GM12892 (cell line): ENCODE data around the gene CDH13.

Experiments
- DNase-seq: peaks from one replicate; pipeline ENCODE4 v3.0.0; 2011; ENCODE audit not compliant: insufficient read length
- FAIRE-seq: peaks from 2 replicates; lab custom pipeline; 2011; peaks lifted over from hg19 to GRCh38; lab: Jason Lieb, UNC
- POLR2A ChIP-seq: IDR thresholded peaks from 2 replicates; pipeline ENCODE4 v1.6.1; 2011; ENCODE audit warnings: low read depth, low read length, control low read depth
- POLR2AphosphoS5 ChIP-seq: IDR thresholded peaks from 2 replicates; pipeline ENCODE4 v1.6.1; 2011; ENCODE audit warnings: low read depth, low read length, control low read depth
- TAF1 ChIP-seq: IDR thresholded peaks from 2 replicates; pipeline ENCODE4 v1.6.1; 2011; ENCODE audit warnings: low read depth, mild to moderate bottlenecking, control low read depth, low read length, borderline replicate concordance

CDH13 gene

DNA sequence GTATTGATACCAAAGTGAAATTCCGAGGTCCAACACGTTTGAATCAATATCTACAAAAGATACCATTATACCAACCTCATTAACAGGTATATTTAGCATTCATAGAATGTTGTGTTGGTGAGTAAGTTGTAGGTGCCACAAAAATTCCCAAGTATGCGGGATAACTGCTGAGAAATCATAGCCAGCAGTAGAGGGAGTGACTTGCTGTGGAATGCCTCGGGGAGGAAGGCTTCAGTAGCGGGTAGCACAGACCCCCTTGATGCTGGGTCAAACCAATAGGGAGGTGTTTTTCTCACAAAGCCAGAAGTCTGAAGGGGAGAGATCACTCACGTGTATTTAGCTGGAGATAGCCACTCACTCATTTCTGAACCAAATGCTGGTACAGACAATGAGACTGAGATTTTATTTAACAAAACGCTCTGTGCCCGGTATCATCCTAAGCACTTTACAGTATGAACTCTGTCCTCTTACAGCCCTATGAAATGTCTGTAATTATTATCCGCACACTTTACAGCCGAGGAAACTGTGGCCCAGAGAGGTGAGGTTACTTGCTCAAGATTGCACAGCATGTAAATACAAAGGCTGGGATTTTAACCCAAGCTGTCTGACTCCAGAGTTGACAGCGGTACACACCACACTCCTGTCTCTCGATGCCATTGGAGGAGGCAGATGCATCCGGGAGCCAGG, 1204.1 kb downstream of the CDH13 start:
- DNase-seq (no peak), FAIRE-seq (no peak)
- TF ChIP-seq POLR2AphosphoS5 = no peak
- TF ChIP-seq POLR2A = no peak
- no peak for TF ChIP-seq TAF1

- no peak for TF ChIP-seq TAF1
- TF ChIP-seq POLR2AphosphoS5 = no peak
- TF ChIP-seq POLR2A = no peak
- no peak for FAIRE-seq
- no peak for DNase-seq
Observed at GRCh38 chr16:83831456-83831987, 1204.8 kb downstream of the CDH13 start.

DNA sequence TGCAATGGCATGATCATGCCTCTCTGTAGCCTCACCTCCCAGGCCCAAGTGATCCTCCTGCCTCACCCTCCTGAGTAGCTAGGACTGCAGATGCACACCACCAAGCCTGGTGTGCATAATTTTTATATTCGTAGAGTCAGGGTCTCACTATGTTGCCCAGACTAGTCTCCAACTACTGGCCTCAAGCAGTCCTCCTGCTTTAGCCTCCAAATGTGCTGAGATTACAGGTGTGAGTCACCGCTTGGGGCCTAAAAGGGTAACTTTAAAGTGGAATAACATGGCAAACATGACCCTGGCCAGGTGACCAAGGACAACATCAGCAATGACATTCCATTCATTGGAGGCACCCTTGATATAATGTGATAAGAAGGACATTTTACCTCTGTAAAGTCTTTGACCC, 1207.2 kb downstream of the CDH13 start:
- no peak for DNase-seq
- TF ChIP-seq POLR2A = no peak
- no peak for TF ChIP-seq POLR2AphosphoS5
- no peak for TF ChIP-seq TAF1
- no peak for FAIRE-seq

DNA sequence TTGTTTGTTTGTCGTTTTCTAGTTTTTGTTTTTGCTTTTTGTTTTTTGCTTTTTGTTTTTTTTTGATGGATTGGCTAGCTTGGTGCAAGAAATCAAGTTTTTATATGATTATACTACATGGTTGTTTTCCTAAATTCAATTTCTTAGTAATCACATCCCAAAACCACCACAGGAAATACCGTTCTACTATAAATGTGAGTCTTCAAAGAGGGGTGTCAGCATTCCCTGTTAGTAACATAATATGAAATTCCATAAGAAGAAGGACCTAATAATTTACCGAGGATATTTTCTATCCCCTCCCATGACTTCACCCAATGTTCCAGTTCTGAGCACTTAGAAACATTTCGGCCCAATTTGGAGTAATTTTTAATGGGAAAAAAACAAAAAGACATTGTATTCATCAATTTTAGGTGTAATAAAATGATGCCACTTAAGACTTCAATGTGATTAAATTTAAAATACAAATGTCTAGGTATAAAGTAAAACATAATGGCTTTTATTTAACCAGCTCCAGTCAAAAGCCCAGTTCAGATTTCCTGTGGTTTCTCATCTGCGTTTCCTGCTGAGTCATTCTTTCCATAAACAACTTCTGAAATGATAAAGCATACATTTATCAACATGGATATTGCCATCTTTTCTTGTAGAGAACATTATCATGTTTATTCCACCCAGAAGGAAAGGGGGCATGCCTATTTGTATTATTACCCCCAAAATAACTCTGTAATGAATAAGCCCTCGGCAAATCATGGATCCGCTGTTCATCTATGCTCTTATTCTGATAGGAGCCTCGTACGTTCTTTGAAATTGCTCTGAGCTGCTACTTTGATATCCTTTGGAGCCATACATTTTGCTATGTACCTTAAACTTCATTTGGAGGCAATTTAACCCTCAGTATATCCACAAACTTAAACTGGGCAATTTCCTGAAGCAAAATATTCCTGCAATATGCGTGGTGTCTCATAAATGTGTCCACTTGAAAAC, 1209.1 kb downstream of the CDH13 start:
- no peak for TF ChIP-seq POLR2AphosphoS5
- no peak for TF ChIP-seq POLR2A
- TF ChIP-seq TAF1 = no peak
- FAIRE-seq (no peak), DNase-seq (no peak)

DNA sequence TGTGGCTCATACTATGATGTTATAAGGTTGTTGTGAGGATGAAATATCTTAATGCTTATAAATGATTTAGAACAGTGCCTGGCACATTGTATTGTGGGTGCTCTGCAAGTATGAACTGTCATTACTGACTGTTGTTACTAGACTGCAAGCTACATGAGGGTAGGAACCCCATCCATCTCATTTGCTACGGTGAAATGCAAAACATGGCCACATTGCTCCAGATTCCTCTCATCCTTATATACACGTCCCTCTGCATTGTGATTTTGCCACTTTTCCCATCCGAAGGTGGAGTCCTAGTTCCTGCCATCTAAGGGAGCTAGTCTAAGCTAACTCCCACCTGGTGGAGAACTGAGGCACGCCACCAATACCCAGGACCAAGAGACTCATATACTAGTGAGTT, 1210.8 kb downstream of the CDH13 start:
- FAIRE-seq (no peak), DNase-seq (no peak)
- TF ChIP-seq POLR2A (no peak), POLR2AphosphoS5 (no peak), TAF1 (no peak)

DNA sequence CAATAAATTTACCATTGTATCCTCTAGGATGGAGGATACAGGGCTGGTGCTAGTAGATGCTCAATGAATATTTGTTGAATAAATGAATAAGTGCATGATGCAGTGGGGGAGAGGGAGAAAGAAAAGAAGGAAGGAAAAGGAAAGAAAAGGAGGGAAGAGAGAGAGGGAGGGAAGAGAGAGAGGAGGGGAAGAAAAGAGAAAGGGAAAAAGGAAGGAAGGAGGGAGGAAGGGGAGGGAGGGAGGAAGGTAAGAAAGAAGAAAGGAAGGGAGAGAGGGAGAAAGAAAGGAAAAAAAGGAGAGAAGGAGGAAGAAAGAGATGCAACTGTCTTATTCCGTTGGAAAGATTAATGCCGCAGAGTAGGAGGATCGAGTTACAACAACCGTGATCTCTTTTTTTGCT, 1211.4 kb downstream of the CDH13 start:
- no peak for TF ChIP-seq POLR2A
- no peak for TF ChIP-seq POLR2AphosphoS5
- TF ChIP-seq TAF1 = no peak
- FAIRE-seq (no peak), DNase-seq (no peak)

DNA sequence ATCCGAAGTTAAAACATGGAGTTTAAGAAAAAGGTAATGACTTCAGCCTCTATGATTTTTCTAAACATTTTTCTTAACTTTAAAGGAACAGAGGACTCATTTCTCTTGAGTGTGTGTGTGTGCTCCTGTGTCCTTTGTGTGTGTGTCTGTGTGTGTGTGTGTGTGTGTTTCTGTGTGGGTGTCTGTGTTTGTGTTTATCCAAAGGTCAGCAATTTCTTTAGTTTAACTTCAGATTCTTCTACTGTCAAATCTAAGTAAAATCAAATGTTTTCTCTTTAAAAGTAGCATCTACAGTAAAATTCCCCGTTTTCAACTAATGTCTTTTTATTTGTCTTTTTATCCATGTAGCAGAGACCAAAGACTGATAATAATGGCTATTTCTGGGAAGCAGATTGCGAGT, 1212.8 kb downstream of the CDH13 start:
- TF ChIP-seq POLR2A (no peak), TAF1 (no peak), POLR2AphosphoS5 (no peak)
- FAIRE-seq (no peak), DNase-seq (no peak)

DNA sequence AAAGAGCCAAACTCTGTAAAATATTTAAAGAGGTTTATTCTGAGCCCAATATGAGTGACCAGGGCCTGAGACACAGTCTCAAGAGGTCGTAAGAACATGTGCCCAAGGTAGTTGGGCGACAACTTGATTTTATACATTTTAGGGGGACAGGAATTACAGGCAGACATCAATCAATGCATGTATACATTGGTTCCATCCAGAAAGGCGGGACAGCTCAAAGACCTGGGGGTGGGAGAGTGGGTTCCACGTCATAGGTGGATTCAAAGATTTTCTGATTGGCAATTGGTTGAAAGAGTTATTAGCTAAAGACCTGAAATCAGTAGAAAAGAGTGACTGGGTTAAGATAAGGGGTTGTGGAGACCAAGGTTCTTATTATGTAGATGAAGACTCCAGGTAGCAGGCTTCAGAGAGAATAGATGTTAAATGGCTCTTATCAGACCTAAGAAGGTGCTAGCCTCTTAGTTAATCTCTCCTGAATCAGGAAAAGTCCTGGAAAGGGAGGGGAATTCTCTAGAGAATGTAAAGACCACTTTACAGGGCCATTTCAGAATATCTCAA, 1213.4 kb downstream of the CDH13 start:
- DNase-seq (no peak), FAIRE-seq (no peak)
- no peak for TF ChIP-seq POLR2A
- no peak for TF ChIP-seq POLR2AphosphoS5
- TF ChIP-seq TAF1 = no peak

GRCh38 chr16:83842291-83842690, 1215.5 kb downstream of the CDH13 start:
- no peak for FAIRE-seq
- DNase-seq = no peak
- no peak for TF ChIP-seq TAF1
- TF ChIP-seq POLR2AphosphoS5 = no peak
- TF ChIP-seq POLR2A = no peak

- no peak for TF ChIP-seq TAF1
- TF ChIP-seq POLR2A = no peak
- TF ChIP-seq POLR2AphosphoS5 = no peak
- DNase-seq (no peak), FAIRE-seq (no peak)
Observed at GRCh38 chr16:83842756-83843507, 1216.2 kb downstream of the CDH13 start.
